Transverse colon (tissue), 3 donors: Measurements from ENCODE around the gene DGKD.

Source experiments
- EP300 ChIP-seq: sonication (generic); formaldehyde crosslinking; IDR thresholded peaks from one replicate; pipeline ENCODE4 v1.6.1; 2017; ENCODE audit warnings: antibody characterized with exemption, low read depth
- POLR2A ChIP-seq: fragments of 450-650 bp; IDR thresholded peaks from one replicate; pipeline ENCODE4 v1.6.1; 2016; ENCODE audit warnings: antibody characterized with exemption, mild to moderate bottlenecking, moderate library complexity
- TF ChIP-seq, protein P1 (sequence below), 5 experiments: fragments of 200-600 bp in 3 of 5; fragments of 450-650 bp in 2 of 5; sonication (generic) in 3 of 5; IDR thresholded peaks; 1 replicate in 2 of 5; 2 replicates in 3 of 5; pipeline ENCODE4 v1.5.1; 2016 to 2017; ENCODE audit warnings: antibody characterized with exemption in 5 of 5, inconsistent platforms in 3 of 5, mild to moderate bottlenecking in 2 of 5, moderate library complexity in 1 of 5

DNA sequence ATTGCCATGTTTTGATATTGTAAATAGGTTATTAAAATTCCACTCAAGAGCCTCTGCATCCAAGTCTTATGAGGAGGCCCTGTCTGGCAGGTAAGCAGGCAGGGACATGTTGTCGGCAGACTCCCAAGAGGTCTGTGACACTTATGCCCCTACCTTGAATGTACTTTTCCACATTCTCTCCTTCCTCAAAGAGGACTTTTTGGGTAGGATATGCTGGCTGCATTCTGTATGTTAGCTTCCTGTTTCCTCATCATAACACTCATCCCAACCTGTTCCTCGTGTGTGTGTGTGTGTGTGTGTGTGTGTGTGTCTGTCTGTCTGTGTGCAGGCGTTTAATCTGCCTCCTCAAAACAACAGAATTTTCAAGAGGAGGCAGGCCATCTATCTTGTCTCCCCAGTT lies 137.0 kb downstream of the DGKD start:
- TF ChIP-seq, protein P1, sequence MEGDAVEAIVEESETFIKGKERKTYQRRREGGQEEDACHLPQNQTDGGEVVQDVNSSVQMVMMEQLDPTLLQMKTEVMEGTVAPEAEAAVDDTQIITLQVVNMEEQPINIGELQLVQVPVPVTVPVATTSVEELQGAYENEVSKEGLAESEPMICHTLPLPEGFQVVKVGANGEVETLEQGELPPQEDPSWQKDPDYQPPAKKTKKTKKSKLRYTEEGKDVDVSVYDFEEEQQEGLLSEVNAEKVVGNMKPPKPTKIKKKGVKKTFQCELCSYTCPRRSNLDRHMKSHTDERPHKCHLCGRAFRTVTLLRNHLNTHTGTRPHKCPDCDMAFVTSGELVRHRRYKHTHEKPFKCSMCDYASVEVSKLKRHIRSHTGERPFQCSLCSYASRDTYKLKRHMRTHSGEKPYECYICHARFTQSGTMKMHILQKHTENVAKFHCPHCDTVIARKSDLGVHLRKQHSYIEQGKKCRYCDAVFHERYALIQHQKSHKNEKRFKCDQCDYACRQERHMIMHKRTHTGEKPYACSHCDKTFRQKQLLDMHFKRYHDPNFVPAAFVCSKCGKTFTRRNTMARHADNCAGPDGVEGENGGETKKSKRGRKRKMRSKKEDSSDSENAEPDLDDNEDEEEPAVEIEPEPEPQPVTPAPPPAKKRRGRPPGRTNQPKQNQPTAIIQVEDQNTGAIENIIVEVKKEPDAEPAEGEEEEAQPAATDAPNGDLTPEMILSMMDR (IDR thresholded peaks at IDR 0.05): no peak
- TF ChIP-seq EP300 (no peak), POLR2A (no peak)
